GM19397 (cell line): ENCODE data around the gene CIB1.
"Not testable (repeated sequence)": the region's sequence is repeated elsewhere in the genome, so short reads cannot be mapped to it uniquely, and the experiment has no call there.

Experiments
- ATAC-seq: cut with Tn5 transposase; IDR thresholded peaks from one replicate; pipeline ENCODE4 v1.9.1; 2021; ENCODE audit warnings: mild to moderate bottlenecking, moderate library complexity; ENCODE audit not compliant: unreplicated experiment

CIB1 gene

GRCh38 chr15:90201130-90201943, 32.4 kb downstream of the CIB1 start, which contains the start of gene SEMA4B:
Gene SEMA4B, plus strand, starts transcription at chr15:90201330. Its CDS starts 249 bp downstream, at chr15:90201579.
- ATAC-seq = peak; percentile 84

DNA sequence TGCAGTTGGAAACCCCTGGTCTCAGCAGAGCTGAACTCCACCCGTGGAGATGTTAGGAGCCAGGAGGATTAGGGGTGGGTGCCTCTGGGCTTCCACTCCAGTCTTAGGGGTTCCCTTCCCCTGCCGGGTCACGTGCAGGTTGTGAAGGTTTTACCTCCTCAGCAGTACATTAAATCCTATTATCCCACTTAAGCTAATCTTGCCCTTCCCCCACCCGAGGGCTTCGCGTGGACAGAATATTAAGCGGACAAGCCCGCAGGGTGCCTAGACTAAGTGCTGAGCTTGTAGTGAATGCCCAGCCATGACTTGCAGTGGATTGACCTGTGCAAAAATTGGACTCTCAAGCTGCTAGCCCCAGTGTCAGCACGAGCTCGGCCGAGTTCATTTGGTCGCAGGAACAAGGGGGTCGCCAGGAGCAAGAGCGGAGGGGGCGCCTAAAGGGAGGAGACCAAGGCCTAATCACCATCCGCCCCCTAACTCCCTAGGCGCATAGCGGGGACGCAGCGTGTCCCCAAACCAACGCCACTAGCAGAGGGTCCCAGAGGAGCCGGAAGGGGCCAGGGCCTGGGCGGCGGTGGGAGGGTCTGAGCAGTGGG, 33.1 kb downstream of the CIB1 start:
- no peak for ATAC-seq

DNA sequence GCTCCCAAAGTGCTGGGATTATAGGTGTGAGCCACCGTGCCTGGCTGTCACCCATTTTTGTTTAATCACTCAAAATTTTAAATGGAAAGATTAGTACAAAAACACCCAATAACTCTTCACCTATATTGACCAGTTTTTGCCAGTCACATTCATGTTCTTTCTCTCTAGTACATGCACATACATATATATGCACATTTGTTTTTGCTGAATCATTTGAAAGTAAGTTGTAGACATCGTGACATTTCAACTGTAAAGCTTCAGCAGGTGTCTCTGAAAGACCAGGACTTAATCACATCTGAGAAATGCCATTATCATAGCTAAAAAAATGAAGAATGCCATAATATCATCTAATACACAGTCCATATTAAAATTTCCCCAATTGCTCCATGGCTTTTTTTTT, 39.1 kb downstream of the CIB1 start:
- no peak for ATAC-seq

- no peak for ATAC-seq
Measured at GRCh38 chr15:90192961-90193786, 40.6 kb downstream of the CIB1 start.

- ATAC-seq = peak; percentile 78
Measured at GRCh38 chr15:90191794-90192509, 41.8 kb downstream of the CIB1 start.

DNA sequence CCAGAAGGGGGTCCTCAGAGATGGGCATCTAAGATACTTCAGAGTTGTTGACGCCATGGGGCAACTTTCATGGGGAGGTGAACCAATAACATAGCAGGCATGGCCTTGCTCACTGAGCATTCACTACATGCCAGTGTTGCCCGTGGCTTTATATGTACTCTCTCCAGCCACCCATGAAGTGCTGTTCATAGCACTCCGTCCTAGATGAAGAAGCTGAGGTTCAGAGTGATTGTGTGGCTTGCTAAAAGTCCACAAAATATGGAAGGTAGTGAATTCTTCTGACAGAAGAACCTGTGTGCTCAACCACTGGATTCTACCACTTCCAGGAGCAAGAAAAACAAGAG, 42.4 kb downstream of the CIB1 start:
- ATAC-seq = no peak

DNA sequence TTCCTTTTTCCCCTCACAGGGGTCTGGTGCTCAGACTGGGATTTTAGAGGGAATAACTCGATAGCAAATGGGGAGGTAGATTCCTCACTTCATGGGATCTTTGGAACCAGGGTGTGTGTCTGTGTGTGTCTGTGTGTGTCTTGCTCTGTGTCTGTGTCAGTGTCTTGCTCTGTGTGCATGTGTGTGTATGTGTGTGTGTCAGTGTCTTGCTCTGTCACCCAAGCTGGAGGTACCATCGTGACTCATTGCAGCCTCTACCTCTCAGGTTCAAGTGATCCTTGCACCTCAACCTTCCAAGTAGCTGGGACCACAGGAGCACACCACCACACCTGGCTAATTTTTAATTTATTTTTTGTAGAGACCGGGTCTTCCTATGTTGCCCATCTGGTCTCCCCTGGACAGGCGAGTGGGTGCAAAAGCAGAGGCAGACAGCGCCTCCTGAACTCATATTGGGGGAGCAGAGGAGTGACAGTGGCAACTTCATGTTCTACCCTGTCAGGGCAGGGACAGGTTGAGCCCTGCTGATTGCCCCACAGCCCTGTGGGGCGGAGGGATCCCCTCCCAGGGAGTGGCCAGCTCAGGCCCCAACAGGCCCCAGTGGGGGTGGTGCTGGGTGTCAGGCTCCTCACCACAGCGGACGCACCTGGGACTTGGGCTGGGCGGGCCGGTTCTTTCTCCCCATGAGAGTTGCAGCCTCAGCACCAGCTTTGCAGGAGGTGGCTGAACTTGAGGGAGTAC, 43.0 kb downstream of the CIB1 start:
- no peak for ATAC-seq

GRCh38 chr15:90189781-90190467, 43.8 kb downstream of the CIB1 start:
- no peak for ATAC-seq

- no peak for ATAC-seq
Measured at GRCh38 chr15:90188914-90189748, 44.6 kb downstream of the CIB1 start.

DNA sequence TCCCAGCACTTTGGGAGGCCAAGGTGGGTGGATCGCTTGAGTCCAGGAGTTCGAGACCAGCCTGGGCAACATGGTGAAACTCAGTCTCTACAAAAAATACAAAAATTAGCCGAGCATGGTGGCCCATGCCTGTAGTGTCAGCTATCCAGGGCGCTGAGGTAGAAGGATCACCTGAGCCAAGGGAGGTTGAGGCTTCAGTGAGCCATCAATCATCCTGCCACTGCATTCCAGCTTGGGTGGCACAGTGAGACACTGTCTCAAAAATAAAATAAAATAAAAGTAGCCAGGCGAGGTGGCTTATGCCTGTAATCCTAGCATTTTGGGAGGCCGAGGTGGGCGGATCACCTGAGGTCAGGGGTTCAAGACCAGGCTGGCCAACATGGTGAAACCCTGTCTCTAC, 45.7 kb downstream of the CIB1 start:
- not testable (repeated sequence) for ATAC-seq

DNA sequence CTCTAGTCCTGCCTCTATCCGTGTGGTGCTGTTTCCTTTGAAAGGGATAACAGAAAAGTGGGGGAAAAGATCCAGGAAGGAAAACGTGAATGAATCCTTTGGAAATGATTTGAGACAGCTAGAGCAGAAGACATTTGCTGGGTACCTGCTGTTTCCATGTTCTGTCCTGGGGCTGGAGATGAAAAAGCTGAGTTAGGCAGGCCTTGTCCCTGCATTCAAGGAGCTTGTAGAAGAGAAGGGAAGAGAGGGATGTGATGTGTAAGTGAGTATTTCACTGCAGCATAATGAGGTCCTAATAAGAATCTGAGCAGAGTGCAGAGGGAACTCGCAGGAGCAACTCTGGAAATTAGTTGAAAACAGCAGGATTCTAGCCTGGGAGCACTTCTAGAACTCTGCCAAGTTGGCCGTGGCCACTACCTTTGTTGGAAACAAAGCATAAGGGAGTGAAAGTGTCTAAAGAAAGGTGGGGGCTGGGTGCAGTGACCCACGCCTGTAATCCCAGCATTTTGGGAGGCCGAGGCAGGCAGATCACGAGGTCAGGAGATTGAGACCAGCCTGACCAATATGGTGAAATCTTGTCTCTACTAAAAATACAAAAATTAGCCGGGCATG, 46.4 kb downstream of the CIB1 start:
- no peak for ATAC-seq

DNA sequence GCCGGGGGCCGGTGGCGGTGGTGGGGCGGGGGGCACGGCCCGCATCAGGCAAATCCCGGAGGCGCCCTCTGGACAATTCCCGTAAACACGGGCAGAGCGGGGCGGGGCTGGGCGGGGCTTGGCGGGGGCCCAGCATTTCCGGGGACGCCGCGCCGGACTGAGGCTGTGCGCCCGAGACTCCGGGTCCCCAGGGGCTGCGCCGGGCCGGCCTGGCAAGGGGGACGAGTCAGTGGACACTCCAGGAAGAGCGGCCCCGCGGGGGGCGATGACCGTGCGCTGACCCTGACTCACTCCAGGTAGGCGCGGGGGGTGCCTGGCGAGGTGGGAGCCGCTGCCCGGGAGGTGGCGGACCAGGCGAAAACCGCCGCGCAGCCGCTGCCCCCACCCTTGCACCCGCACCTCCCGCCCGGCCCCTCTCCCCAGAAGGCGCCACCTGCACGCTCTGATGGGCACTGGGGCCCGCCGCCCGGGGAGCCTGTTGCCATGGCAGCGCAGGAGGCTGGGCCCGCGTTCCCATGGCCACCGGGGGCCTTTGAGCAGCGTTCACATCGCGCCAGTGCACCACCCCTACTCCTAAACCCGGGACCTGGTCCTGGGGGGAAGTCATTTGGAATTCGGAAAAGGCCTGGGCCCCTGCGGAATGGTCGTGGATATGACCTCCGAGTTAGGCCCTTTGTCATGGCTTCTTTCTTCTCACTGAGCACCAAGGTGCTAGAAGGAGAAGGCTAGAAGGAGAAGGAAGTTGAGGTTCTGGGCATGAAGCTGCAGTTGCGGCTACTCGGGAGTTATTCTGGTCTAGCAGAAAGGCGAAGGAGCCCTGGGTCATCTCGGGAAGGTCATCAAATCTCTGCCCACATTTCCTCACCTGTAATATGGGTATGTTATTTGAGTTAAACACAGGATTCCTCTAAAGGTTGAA, 48.7 kb downstream of the CIB1 start:
- peak; percentile 82 for ATAC-seq

DNA sequence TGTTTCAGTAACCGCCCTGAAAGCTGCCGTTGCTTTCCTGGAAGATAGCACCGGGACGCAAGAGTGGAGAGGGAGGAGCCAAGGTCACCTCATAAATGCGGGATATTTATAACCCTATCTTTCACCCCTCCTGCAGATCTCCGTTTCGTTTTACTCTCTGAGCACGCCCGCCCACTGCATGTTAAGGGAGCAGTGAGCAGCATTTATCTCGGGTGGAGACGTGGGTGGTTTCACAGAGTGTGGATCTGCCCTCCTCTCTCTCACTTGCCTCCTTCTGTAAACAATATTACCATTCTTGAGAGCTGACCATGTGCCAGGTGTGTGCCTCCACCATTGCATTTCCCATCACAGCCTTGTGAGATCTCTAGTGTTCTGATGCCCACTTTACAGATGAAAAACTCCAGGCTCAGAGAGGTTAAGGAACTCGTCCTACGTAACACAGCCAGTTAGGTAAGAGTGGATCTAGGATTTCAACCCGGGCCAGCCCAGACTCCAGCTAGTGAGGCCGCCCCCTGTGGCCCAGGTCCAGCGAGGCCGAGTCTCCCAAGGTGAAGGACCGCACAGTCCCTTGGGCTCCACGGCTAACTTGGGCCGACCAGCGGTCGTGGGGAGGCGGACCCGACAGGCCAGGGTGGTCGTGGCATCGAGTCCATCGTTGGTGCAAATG, 49.5 kb downstream of the CIB1 start:
- ATAC-seq = peak; percentile 30

DNA sequence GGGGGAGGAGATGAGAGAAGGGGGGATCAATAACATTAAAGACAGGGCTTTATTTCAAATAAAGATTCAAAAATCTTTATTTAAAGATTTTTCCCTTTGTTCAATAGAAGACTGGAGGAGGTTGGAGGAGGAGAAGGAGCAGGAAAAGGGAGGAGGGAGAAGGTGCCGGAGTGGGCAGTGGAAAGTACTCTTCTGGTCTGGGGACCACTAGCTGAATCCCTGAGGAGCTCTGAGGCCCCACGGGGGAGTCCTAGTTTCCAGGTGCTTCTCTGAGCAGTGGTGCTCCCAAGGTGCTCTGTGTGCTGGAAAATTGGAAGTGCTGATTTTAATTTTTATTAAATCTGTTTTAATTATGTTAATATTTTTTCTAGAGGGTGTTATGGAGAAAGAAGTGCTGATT, 52.0 kb downstream of the CIB1 start:
- ATAC-seq = no peak
